IMR-90 (cell line): ENCODE results near the gene ASAP2. TPM values are rescaled to one million over a fixed set of nuclear protein-coding genes. Genes with fewer than 3 reads are reported as not detected.

Experiments
- FOS ChIP-seq: fragments of 150-350 bp; IDR thresholded peaks from 2 replicates; pipeline ENCODE4 v1.6.1; 2016; ENCODE audit warnings: low read depth, low read length
- polyA plus RNA-seq, 3 experiments: library from polyadenylated mRNA; depleted of rRNA; stranded (reverse); fragments of >200 nt; gene quantifications; 2 replicates each; pipeline ENCODE4 v1.2.3, GENCODE V29; 2012; ENCODE audit warnings: low replicate concordance in 1 of 3
- total RNA-seq: library from RNA; depleted of rRNA; stranded (reverse); fragments of >200 nt; gene quantifications from 2 replicates; pipeline ENCODE4 v1.2.3, GENCODE V29; 2012
- TF ChIP-seq, protein P1 (sequence below): fragments of 150-350 bp; IDR thresholded peaks from 2 replicates; pipeline ENCODE4 v1.6.1; 2017; ENCODE audit warnings: mild to moderate bottlenecking, antibody characterized with exemption, low read length, low read depth

Gene ASAP2
- total and polyA plus RNA-seq, 2 of the 4 experiments (the other 2 are of a cell fraction) = 19.7 to 28.1 TPM

DNA sequence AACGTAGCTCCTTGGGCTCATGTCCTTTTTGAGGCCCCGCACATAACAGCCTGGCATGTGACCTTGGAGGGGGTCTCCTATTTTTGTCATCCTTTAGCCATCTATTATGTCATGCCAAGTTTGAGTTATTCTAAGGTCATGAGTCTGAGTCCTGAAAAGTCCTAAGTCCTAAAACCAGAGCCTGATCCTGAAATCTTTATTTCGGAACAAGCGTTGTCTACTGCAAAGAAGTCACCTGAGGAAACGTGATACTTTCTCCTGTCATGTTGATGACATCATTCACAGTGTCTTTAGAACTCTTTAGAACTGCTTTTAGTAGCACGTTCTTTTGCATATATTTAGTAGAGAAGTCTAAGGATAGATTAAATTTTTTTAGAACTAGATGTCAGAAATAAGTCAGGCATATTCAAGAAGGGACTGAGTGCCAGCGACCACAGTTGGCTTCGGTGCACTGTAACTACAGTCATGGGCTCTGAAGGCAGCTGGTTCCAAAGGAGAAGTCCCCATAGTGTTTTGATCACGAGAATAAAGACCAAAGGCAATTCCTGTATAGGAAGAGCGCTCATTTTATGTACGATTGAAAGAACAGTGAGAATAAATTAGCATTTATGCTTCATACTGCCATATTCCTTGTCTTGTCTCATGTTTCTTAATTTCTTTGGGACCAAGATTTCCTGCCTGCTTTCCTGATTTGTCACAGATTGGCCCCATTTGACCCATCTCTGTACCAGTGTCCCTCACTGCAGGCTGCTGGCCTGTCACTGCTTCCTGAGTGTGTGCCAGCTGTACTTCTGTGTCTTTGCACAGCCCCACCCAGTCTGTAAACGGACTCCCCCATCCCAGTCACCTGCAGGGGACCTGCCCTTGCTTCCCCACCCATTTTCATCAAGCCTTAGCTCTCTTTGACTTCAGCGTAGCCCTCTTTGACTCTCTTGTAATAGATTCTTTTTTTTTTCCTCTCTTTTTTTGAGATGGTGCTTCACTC is 75.8 kb downstream of the ASAP2 start (continued):
- TF ChIP-seq, protein P1, sequence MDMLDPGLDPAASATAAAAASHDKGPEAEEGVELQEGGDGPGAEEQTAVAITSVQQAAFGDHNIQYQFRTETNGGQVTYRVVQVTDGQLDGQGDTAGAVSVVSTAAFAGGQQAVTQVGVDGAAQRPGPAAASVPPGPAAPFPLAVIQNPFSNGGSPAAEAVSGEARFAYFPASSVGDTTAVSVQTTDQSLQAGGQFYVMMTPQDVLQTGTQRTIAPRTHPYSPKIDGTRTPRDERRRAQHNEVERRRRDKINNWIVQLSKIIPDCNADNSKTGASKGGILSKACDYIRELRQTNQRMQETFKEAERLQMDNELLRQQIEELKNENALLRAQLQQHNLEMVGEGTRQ = no peak
- no peak for TF ChIP-seq FOS
